Activated gamma-delta T cell treated with Interleukin-2 at 50 U/mL for 16 hours (primary cell): ENCODE results near the gene DENND1A.
"Not testable (repeated sequence)": the region's sequence is repeated elsewhere in the genome, so short reads cannot be mapped to it uniquely, and the experiment has no call there.

Source experiments
- DNase-seq: peaks from one replicate; pipeline ENCODE4 v3.0.0-alpha.2; 2020

The DENND1A gene

DNA sequence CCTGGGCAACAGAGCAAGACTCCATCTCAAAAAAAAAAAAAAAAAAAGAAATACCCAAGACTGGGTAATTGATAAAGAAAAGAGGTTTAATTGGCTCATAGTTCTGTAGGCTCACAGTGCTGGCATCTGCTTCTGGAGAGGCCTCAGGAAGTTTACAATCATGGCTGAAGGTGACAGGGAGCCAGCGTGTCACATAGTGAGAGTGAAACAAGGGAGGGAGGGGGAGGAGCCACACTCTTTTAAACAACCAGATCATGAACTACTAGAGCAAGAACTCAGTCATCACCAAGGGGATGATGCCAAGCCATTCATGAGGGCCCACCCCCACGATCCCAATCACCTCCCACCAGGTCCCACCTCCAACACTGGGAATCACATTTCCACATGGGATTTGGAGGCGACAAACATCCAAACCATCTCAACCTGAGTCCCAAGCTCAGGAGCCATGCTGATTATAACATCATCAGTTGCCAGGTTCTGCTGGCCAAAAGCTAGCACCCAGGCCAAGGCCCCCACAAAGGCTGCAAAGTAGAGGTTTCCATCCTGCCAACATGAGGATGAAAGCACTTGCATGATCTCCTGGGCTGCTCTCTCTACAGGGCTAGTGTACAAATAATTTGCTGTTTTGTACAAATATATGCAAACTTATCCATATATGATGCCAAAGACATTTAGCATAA is 15.3 kb downstream of the DENND1A start:
- DNase-seq: no peak

DNA sequence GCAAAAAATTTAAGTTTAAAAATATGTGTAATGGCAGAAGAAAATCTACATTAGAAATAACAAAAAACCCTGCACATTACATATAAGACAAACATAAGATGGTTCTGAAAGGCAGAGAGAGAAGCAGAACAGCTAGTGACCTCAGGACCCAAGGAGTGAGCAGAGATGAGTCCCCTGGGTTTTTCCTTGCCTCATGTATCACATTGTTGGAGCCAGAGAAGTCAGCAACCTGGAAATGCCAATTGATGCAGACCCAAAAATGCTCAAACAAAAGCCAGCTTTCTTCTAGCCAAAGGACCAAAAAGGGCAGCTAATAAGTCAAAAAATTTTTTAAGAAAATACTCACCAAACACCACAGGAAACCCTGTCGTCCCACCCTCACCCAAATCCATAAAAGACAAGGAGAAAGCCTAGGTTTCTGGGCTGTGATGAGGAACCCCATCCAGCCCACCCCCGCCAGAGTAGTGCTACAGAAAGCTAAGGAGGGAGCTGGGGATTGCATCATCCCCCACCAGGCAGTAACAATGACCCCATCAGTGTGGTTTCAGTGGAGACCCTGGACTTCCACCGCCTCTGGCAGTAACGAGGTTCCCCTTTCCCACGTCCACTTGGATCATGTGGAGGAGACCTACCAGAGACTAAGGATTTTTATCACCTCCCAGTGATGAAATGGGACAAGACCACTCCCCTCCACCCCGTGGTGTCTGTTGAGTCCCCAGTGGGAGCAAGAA is 17.6 kb downstream of the DENND1A start:
- no peak for DNase-seq

DNA sequence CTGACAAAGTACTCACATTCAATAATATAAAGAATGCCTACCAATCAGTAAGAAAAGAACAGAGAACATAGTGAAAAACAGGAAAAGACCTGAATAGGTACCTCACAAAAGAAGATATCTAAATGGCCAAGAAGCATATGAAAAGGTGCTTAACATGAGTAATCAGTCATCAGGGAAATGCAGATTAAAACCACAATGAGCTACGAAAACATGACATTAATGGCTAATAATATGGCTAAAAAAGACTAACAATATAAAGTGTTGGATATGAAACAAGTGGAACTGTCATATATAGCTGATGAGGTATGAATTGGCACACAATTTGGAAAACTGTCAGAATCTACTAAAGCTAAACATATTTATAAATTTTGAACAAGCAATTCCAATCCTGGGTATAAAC is 18.9 kb downstream of the DENND1A start:
- no peak for DNase-seq

DNA sequence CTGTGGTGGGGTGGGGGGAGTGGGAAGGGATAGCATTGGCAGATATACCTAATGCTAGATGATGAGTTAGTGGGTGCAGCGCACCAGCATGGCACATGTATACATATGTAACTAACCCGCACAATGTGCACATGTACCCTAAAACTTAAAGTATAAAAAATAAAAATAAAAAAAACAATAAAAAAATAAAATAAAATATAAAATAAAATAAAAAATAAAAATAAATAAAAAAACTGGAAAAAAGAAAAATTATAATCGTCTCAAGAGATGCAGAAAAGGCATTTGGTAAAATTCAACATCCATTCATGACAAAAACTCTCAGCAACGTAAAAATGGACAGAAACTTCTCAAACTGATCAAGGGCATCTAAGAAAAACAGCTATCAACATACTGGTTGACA is 20.7 kb downstream of the DENND1A start:
- not testable (repeated sequence) for DNase-seq

DNA sequence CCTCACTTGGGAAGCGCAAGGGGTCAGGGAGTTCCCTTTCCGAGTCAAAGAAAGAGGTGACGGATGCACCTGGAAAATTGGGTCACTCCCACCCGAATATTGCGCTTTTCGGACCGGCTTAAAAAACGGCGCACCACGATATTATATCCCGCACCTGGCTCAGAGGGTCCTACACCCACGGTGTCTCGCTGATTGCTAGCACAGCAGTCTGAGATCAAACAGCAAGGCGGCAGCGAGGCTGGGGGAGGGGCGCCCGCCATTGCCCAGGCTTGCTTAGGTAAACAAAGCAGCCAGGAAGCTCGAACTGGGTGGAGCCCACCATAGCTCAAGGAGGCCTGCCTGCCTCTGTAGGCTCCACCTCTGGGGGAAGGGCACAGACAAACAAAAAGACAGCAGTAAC is 26.4 kb downstream of the DENND1A start:
- DNase-seq: not testable (repeated sequence)

DNA sequence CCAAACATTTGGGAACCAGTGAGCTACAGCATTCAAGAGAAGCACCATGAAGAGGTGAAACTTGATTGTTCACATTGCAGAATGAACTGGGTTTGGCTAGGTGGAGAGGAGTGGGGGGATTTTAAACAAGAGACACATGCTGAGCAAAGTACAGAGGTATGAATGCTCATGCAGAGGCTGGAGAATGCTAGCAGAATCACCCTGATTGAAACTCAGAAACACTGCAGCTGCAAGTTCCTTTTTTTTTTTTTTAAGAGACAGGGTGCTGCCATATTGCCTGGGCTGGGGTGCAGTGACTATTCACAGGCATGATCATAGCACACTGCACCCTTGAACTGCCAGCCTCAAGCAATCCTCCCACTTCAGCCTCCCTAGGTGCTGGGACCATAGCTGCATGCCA is 35.1 kb downstream of the DENND1A start:
- no peak for DNase-seq

DNA sequence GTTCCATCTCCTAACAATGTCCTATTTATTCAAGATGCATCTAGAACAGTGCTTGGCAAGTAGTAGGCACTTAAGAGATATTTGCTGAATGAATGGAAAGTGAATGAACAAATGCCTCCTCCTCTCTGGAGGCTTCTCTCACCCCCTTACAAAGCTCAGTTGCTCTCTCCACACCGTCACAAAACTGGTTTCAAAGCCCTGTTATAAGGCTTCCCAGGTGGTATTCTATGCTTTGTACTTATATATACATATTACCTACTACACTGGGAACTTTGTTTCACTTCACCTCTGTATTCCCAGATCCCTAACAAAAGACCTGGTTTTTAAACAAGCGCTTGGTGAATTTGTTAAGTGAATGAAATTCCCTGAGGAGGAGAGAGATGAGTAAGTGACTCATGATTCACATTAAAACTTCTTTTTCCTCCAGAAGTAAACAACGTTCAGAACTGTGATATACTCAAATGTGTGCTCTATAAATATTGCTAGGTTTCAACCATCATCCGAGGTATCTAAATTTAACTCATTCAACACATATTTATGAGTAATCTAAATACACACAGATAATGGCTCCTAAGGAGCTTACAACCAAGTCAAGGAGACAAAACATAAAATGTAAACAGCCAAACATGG is 36.0 kb downstream of the DENND1A start:
- no peak for DNase-seq

DNA sequence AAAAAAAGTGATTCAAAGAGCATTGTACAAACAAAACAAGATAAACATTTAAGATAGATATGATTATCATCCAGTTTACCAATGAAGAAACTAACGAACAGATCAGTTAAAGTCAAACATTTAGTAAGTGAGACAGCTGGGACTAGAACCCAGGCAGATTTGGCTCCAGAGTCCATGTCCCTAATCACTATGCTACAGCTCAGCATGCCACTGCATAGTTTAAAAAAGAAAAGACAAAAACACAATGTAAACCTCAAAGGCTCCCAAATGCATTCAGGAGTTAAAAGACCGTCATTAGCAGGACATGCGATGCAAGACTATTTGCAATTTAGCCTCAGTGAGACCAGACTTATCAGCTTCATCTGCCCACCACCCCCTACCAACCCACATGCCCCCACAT is 36.8 kb downstream of the DENND1A start:
- no peak for DNase-seq

DNA sequence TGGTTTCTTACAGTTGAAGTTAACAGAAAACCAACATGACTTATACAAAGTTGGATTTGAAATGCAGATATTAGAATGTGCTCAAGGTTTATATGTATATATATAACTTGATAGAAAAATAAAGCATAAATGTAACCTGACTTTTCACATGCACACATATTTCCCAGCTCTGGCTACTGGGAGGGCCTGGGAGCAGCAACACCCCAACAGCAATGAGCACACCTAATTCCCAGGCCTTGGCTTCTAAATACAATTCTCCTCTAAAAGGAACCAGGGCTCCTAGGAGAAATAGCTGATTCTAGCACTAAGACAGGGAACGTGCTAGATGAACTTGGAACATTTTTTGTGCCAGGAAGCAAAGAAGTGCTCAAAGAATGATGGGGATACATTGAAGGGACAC is 42.1 kb downstream of the DENND1A start:
- DNase-seq: no peak

DNA sequence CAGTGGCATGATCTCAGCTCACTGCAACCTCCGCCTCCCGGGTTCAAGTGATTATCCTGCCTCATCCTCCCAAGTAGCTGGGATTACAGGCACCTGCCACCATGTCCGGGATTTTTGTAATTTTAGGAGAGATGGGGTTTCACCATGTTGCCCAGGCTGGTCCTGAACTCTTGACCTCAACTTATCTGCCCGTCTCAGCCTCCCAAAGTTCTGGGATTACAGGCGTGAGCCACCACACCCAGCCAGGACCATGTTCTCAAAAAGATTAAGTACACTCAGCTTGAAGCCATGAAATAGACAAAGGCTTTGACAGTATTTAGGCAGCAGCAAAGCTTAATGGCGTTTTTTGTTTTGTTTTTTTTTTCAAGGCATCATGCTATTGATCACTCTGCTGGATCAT is 44.1 kb downstream of the DENND1A start:
- not testable (repeated sequence) for DNase-seq

DNA sequence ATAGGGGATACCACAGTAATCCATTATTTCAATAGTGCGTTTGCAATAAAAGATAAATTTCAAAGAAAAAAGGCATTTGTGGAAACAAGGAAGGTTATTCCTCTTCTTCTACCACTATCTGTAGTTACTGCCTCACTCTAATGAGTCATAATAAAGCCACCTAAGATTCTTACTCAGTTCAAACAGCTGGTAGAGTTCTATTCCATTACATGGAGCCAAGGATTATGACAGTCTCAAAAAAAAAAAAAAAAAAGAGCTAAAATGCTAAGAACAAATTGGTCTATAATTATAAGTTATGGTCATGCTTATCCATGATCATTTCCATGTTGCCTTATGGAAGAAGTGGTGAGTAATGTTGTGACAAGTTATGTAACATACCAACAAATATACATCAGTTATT is 46.3 kb downstream of the DENND1A start:
- no peak for DNase-seq

DNA sequence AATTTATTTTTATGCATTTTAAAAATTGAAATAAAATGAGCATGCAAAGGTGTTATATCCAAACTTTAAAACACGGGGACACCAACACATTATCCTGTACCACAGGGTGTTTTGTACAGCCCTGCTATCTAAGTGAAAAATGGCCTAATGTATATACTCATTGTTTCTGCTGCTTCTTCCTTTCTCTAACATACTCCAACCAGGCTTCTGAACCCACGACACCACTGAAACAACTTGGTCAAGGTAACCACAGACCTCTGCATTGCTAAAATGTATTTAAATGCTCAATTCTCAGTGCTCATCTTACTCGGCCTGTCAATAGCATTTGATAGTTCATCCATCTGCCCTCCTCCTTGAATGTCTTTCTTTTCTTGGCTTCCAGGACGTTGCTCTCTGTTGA is 48.3 kb downstream of the DENND1A start:
- DNase-seq: no peak

DNA sequence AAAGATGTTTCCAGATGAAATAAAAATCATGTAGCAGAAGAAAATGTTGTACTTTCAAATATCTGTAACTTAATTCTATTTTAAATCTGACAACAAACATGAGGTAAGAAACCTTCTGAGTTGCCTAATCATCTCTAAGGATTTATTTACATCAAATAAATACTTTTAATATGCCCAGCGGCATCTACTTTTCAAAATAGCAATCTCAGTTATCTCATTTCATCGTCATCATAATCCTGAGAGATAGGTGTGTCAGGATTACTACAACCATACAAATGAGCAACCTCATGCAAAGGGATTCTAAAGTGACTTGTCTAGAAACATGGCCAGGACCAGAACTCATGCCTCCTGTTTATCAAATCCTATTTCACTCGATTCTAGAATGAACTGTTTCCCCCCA is 49.5 kb downstream of the DENND1A start:
- DNase-seq: no peak

DNA sequence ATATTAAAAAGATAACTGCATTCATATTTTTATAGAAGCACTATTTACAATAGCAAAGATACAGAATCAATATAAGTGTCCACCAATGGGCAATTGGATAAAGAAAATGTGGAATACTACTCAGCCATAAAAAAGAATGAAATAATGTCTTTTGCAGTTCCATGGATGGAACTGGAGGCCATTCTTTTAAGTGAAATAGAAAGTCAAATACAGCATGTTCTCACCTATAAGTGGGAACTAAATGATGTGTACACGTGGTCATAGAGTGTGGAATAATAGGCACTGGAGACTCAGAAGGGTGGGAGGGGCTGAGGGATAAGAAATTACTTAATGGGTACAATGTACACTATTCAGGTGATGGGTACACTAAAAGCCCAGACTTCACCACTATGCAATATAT is 53.2 kb downstream of the DENND1A start:
- DNase-seq: no peak

DNA sequence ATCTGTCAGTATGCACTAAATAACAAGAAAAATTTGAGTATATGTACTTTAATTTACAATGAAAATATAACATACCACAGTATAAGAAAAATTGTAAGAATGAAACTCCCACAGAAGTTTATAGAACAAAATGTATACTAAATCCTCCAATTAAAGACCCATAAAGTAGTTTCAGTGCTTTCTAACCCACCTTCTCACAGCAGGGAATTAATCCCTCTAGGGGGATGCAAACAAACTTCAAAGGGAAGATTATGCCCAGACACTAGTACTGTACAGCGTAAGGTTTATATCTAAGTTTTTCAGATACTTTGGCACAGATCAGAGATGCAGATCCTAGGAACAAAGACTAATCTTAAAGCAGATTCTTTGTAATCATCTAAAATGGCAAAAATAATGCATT is 57.2 kb downstream of the DENND1A start:
- no peak for DNase-seq

DNA sequence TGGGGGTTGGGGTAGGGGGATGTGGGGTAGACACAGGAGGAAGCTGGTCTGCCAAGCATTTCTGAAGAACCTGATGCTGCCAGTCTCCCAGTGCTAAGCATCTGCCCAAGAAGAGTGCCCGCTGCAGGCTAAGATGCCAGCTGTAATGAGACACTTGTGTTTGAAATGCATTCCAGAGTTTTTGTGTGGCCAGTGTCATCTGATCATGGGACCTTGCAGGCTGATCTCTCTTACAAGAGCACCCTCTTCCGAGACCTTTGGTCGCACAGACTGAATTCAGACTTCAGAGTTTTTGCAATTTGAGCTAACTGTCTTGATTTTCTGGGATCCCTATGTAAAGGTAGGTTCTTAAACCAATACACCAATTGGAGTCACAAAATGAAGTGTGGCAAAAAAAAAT is 58.1 kb downstream of the DENND1A start:
- no peak for DNase-seq

DNA sequence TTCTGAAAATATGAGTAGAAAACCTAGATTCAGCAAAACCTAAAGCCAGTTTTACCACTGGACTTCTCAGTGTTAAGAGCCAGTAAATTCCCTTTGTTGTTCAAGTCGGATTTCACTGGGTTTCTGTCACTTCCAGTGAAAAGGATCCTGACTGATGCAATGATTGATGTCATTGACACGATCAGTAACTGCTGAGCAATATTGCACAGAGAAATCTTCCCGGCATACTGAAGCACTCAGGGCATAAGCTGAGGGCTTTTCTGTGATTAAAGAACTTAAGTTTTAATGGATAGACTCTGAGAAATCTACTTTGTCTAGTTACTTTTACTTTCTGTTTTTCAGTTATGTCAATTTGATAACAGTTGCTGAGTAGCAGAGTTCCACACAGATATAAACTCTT is 61.9 kb downstream of the DENND1A start:
- no peak for DNase-seq

DNA sequence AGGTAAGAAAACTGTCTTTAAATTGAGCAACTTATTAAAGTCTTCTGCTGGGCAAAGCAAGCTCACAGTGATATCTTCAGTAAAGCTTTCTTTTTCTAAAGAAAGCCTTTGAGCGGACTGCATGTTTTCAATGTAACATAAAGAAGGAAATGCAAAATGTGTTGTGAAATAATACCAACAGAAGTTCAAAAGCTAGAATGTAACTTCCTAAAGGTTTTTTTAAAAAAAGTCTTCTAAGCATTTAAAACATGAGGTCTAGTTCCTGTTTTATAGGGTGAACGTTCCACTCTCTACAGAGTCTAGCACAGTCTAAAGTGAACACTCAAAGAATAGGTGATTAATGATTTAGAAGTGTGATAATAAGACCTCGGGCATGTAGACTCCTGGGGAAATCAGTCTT is 62.9 kb downstream of the DENND1A start:
- no peak for DNase-seq

DNA sequence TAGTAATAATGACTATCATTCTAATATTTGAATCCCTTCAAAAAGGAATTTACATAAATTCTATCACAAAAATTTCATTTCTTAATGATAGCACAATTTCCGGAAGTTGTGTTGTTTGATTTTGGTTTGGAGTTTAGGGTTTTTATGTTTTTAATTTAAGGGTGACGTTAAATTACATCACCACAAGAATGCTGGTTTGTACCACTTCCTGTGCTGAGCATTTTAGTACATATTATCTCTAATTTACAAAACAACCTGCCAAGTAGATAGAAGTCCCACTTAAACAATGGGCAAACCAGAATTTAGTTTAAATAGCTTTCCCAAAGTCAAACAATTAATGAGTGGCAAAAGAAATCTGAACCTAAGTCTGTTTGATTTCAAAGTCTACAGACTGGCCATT is 63.4 kb downstream of the DENND1A start:
- DNase-seq: no peak

DNA sequence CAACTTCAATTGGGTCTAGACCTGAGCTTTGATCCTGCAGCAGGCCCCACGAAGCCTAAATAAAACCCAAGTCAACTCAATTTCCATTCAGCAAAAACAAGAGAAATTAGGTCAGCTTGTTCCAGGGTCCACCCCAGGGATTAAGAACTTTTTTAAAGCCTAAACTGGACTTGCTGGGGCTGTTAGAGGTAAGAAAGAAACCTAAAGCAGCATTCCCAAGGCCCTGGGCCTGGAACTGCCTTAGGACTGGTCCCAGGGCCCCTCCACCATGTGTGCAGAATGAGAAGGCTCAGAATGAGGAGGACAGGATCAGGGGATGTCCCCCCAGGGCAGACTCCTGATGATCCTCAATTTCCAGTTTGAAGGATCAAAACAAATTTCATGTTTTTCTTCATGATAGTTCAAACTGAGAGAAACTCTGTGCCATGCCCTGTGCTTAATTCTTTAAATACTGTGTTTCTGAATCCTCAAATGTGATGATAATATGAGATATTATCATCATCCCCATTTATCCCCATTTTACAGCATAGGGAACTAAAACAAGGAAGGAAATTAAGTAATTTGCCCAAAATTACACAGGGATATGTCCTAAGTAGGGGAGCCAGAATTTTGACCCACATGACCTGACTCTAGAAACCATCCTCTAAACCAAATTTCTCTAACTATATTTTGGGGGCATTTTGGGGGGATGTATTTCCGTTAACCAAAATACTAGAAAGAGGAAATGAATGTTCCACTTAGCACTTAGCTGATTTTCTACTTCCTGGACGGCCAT is 64.5 kb downstream of the DENND1A start:
- DNase-seq: no peak

DNA sequence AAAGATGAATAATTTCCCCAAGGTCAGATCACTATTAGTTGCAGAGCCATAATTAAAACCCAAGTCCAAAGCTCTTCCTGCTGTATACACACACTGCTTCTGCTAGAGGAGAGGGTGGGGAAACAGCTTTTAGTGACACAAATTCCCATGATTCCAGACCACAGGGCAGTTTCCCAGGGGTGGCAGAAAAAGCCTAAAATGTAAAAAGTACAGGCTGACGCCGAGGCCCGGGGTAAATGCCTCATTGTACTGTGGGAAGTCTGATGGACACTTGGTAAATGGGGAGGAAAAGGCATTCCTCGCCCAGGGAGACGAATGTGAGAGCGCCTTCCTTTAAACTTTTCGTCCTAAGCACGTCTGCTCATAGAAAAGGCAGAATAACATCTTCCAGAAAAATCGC is 65.7 kb downstream of the DENND1A start:
- DNase-seq: no peak

DNA sequence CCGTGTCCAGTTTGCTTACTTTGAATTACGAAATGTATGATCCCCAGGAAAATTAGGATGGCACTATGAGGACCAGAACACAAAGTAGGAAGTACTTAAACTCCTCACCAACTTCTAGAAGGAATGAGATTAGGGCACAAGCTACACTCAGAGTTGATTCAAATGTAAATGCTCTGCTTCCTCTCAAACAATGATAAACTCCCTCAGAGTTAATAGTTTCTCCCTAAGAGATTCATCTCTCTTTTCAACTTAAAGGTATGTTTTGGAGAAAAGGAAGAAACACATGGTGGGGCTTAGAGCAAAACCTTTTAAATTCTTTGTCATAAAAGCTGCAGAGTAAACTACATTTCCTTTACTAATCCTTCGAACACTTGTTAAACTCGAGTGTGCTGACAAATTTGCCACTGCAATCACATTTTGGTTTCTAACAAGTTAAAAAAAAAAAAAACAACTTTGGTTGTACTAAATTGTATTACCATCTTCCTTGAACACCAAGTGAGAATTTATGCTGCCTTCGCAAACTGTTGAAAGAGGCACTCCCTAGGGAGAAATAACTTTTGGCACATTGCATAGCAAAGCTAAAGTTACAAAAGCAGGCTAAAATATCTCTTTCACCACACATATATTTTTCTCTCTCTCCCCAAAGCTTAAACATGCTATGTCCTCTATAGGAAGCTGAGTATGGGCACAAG is 66.6 kb downstream of the DENND1A start:
- DNase-seq: no peak

DNA sequence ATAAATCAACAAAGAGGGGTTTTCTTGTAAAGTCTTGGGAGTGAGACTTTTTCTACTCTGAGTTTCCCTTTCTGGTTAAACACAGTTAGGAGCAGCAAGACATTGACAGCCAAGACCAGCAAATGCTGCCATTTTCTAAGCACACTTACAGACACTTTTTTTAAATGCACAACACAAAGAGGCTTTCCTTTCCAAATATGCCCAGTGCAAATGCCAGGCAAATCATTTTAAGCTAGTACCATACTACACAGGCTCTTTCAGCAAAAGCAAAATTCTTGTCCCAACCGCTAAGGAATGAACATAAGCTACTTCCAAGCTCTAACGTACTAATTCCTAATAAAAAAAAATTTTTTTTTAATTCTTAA is 68.2 kb downstream of the DENND1A start:
- DNase-seq: no peak
